ENCODE data around the gene SAMD9.
"Not testable (repeated sequence)": the region's sequence is repeated elsewhere in the genome, so short reads cannot be mapped to it uniquely, and the experiment has no call there.

DNA sequence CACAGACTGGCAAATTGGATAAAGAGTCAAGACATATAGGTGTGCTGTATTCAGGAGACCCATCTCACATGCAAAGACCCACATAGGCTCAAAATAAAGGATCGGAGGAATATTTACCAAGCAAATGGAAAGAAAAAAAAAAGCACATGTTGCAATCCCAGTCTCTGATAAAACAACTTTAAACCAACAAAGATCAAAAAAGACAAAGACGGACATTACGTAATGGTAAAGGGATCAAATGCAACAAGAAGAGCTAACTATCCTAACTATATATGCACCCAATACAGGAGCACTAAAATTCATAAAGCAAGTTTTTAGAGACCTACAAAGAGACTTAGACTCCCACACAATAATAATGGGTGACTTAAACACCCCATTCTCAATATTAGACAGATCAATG lies 5.8 kb upstream of the SAMD9 start:
- TF ChIP-seq, protein P1, sequence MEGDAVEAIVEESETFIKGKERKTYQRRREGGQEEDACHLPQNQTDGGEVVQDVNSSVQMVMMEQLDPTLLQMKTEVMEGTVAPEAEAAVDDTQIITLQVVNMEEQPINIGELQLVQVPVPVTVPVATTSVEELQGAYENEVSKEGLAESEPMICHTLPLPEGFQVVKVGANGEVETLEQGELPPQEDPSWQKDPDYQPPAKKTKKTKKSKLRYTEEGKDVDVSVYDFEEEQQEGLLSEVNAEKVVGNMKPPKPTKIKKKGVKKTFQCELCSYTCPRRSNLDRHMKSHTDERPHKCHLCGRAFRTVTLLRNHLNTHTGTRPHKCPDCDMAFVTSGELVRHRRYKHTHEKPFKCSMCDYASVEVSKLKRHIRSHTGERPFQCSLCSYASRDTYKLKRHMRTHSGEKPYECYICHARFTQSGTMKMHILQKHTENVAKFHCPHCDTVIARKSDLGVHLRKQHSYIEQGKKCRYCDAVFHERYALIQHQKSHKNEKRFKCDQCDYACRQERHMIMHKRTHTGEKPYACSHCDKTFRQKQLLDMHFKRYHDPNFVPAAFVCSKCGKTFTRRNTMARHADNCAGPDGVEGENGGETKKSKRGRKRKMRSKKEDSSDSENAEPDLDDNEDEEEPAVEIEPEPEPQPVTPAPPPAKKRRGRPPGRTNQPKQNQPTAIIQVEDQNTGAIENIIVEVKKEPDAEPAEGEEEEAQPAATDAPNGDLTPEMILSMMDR (IDR thresholded peaks at IDR 0.05; ENCODE audit: low read length): not testable (repeated sequence)
- TF ChIP-seq EZH2phosphoT487 (IDR thresholded peaks at IDR 0.05; ENCODE audit: low read length): not testable (repeated sequence)

All from MM.1S (cell line).